Stimulated activated CD4-positive, alpha-beta T cell treated with anti-CD3 and anti-CD28 coated beads, Interleukin-1b, Interleukin-23, amount 100 ng/mL, for 24 hours (primary cell): Measurements from ENCODE around the gene RPS18.
"Not testable (repeated sequence)": the region's sequence is repeated elsewhere in the genome, so short reads cannot be mapped to it uniquely, and the experiment has no call there.

Experiments
- DNase-seq, 4 experiments: peaks; one replicate each; pipeline ENCODE4 v3.0.0-alpha.2; 2020; ENCODE audit warnings: low read depth in 4 of 4, low spot score in 1 of 4

The RPS18 gene

GRCh38 chr6:33272275-33273128 lies 627 bp downstream of the RPS18 start:
- DNase-seq = no peak

DNA sequence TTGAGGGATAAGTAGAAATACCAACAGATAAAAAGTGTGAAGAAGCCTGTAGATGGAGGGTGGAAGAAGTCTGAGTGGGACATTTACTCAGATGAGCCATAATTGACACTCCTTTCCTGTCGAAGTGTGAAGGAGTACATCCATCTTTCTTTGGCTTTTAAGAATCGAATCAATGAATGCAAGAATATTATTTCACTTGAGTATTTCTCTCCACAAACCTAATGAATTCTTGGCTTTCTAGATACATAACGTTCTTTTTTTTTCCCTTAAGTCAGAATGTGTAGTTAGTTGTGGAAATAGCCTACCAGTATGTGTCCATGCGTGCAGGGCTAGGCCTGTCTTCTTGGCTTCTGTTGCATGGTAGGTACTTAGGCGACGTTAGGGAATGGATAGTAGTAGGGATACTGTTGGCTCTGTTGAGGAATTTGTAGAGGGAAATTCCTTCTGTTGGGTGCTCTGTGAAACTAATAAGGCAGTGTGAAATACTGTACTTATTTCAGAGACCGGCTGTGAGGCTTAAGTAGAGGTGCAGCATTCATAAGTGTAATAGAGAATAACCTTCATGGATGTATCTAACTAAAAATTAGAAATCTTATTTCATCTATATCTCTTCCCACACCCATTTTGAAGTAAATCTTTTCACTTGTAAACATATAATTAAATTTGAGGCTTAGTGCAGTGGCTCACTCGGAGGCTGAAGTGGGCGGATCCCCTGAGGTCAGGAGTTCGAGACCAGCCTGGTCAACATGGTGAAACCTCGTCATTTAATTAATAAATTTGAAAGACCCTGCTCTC lies 1.5 kb downstream of the RPS18 start:
- DNase-seq = no peak

DNA sequence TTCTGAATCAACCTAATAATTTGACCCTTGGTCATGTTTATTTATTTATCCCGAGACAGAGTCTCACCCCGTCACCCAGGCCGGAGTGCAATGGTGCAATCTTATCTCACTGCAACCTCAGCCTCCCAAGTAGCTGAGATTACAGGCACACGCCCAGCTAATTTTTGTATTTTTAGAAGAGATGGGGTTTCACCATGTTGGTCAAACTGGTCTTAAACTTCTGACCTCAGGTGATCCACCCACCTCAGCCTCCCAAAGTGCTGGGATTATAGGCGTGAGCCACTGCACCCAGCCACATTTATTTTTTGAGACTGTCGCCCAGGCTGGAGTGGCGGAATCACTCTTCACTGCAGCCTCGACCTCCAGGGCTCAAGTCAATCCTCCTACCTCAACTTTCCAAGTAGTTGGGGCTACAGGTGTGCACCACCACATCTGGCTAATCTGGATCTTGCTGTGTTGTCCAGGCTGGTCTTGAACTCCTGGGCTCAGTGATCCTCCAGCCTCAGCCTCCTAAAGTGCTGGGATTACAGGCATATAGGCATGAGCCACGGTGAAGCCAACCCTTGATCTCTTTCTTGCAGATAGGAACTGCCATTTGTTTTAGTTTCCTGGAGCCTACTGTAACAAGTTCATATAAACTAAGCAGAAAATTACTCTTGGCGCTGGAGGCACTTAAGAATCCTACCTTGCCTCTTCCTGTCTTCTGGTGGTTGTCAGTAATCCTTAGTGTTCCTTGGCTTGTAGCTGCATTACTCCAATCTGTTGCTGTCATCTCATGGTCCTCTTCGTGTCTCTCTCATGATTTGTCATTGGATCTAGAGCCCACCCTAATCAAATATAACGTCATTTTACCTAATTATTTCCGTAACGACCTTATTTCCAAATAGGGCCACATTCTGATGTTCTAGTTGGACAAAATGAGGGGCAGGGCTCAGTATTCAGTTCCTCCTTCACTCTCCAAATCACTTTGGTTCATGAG lies 2.3 kb downstream of the RPS18 start:
- DNase-seq = no peak

GRCh38 chr6:33275795-33276580 lies 4.1 kb downstream of the RPS18 start:
- DNase-seq = not testable (repeated sequence)

DNA sequence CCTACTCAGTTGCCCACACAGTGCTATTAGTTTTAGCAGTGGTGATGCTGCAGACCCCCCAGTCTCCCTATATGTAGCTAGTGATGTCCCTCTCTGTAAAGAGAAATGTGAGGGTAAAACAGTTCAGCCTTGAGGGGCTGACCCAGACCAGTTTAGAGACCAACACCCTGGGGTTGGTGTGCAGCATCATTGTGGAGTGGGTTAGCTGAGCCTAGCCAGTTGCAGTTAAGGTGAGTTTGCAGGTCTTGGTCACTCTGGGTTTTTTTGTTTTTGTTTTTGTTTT lies 4.6 kb downstream of the RPS18 start:
- DNase-seq = no peak

- DNase-seq = peak in 2 of 4 experiments; percentile 69 to 79
Measured at GRCh38 chr6:33276864-33277662, 5.2 kb downstream of the RPS18 start, which contains the start of gene B3GALT4. Gene B3GALT4, plus strand, starts transcription at chr6:33277123. Its CDS starts 297 bp downstream, at chr6:33277420.

GRCh38 chr6:33277663-33278391 lies 6.0 kb downstream of the RPS18 start:
- DNase-seq = no peak

DNA sequence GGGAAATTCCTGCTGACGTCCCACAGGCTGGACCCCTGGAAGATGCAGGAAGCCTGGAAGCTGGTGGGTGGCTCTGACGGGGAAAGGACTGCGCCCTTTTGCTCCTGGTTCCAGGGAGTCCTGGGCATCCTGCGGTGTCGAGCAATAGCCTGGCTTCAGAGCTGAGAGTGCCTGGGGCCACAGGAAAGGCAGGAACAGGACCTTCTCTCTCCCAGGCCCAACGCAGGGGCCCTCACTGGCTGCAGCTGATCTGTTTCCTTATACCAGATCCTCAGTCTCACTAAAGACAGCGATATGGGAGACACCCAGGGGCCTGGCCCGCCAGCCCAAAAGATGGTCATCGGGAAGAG lies 6.5 kb downstream of the RPS18 start:
- DNase-seq = no peak

GRCh38 chr6:33278810-33279209 lies 6.9 kb downstream of the RPS18 start:
- DNase-seq = no peak

GRCh38 chr6:33279257-33279695 lies 7.4 kb downstream of the RPS18 start:
- no peak for DNase-seq

- no peak for DNase-seq
Measured at GRCh38 chr6:33279971-33280511, 8.2 kb downstream of the RPS18 start.

DNA sequence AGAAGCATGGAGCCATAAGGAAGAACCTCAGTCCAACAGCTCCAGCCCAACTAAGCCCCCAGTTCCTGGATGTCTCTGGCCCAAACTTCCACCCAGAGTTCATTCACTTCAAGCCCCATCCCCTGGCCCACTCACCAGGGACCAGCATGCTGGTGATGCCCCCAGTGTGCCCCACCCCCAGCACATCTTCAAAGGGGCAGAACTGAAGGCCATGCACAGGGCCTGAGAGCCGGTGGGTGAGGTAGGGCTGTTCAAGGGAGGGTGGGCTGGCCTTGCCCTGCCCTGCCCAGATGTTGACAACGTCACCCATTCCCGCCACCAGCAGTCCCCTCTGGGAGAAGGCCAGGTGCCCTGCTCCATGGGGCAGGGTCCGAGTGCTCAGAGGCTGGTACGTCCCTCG lies 8.7 kb downstream of the RPS18 start:
- no peak for DNase-seq

DNA sequence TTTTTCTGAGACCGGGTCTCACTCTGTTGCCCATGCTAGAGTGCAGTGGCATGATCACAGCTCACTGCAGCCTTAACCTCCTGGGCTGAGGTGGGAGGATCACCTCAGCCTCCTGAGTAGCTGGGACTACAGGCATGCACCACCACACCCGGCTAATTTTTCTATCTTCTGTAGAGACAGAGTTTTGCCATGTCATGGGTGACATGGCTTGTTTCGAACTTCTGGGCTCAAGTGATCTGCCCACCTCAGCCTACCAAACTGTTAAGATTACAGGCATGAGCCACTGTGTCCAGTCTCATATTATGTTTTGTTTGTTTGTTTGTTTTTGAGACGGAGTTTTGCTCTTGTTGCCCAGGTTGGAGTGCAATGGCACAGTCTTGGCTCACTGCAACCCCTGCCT lies 13.3 kb downstream of the RPS18 start:
- DNase-seq = not testable (repeated sequence)

GRCh38 chr6:33286946-33287914 lies 15.4 kb downstream of the RPS18 start:
- DNase-seq = no peak

DNA sequence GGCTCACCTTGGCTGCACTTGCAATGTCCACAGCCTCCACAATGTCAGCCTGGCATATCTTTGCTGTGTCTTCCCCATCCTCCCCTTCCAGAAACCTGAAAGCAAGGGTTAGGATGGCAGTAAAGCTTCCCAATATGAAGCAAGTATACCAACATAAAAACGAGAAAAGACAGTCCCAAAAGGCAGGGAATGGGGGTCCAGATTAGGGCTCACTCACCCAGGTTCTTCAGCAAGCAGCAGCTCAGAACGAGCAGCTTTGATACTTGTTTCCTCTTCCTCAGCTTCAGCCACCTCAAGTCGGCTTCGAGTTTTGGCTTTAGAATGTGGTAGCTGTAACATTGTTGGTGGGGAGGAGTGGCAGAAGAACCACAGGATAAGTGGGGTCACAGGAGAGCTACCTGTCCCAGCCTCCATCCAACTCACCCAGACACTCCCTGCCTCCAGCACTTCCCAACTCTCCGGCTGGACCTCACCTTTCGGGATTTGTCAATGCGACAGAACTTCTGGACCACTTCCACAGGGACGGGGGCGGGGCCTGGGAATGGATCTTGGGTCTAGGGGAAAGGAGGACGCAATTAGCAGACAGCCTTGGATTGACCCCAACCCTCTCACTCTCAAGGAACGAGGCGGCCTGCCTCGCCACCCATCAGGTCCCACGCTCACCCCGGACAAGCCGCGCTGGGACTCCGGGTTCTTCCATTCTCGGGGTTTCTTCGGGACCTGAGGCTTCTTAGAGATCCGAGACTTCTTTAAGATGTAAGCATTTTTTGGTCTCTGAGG lies 16.5 kb downstream of the RPS18 start:
- DNase-seq = no peak

DNA sequence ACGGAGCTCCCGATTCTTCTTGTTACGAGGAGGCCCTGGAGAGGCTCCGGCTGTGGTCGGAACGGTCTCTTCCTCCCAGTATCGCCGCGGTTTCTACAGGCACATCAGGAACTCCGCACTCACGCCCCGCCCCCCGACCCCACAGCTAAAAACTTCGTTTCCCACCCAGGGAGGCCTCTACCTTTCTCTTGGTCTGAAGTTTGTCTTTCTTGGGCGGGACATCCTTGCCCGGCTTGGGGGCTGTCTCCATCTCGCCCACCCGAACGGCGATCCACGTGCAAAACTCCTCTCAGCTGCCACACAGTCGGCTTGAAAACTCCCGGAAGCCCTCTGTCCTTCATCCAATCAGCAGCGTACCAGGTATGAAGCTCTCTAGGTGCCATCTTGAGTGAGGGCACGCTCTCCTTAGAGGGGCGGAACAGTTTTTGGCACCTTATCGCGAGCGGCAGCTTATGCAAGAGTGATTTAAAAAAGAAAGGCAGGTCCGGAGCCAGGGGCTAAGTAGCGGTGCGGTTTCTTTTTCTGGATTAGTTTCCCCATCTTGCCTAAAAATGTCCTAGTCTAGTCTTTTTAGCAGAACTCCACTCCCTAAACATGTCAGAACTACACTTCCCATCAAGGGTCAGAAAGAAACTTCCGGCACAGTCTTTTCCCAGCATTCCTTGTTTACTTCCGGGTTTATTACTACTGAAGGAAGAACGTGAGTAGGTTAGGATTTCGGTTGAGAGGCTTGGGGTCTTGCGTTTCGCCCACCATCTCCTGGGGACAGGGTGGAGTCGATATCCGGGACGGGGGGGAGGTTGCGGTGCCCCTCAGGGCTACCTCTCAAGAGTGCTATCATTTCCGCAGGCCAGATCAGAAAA lies 17.3 kb downstream of the RPS18 start, which contains the start of the genes PFDN6 and WDR46:
PFDN6 (plus strand) TSS at position 681 of the 863 bp plus-strand sequence. CDS start 256 bp downstream, outside the sequence.
WDR46 (minus strand) TSS at position 319 of the 863 bp plus-strand sequence; CDS start at position 250, 69 bp downstream.
- DNase-seq = peak in 2 of 4 experiments; percentile 61 to 65
